Measurements from ENCODE around the gene MIPOL1. TPM values are rescaled to one million over a fixed set of nuclear protein-coding genes. Genes with fewer than 3 reads are reported as not detected.

The MIPOL1 gene
- total and polyA plus RNA-seq, 2 of the 13 experiments (the other 11 are each of a cell fraction or from before 2014, with no cell fraction given) = 8.6 to 34.2 TPM

DNA sequence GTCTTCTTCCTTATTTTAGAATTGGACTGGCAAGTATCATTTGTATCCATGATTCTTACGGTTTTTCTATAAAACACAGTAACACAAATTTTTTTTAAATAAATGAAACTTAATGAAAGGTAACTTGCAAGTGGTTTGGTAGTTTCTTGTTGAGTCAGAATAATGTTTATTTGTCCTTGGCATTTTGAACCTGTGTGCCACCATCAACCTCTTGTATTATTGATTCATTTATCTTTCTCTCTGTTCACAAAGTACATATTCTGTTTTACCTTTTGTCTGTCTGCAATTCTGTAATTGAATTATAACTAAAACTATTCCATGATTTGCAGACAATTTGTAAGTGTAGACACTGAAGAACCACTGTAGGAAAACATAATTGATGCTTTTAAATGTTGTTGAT is 54.7 kb downstream of the MIPOL1 start (continued):
- 0 out of 4 replicates have a peak, but pooled peaks of 1 of the 2 experiments have one; percentile 23 for TF ChIP-seq KLF16 (CRISPR knock-in tag; IDR thresholded peaks at IDR 0.05)

DNA sequence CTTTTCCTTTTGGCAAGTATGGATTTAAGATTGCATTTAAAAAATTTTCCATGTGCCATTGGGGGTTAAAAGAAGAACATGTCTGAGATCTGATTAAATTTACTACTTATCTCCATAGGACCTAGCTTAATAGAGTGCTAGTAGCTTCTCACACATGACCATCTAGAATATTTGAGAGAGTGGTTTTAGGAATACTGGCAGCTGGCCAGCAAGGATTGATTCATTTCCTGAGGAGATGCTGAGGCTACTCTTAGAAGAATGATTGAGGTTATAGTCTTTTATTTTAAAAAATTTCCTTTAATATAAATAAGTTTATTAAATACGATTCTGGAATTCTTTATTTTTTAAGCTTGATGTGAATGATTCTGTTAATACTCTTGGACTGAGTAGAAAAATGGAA is 56.2 kb downstream of the MIPOL1 start:
- H3K9me3 ChIP-seq (ENCODE audit: low read length) = no peaks in the 10 kb centered on the region
- no peak overlapping the region for H2AFZ ChIP-seq (ENCODE audit: low read length)
- ATAC-seq = no peak
- H4K20me1 ChIP-seq (ENCODE audit: insufficient read depth, low read length) = no peaks in the 10 kb centered on the region
- BruUV-seq (replicated peaks) = no TSS peak
- 94% methylated on average over 1 of the region's 1 CpG for WGBS (ENCODE audit: low lambda C conversion rate)
- H3K4me1 ChIP-seq (ENCODE audit: insufficient read depth, low read length) = peaks cover 29% of the 10 kb centered on the region
- no peaks in the 10 kb centered on the region for H3K36me3 ChIP-seq (replicated peaks in 1 of 2; ENCODE audit: control insufficient read depth in 1 of 2, insufficient read depth in 2 of 2, low read length in 2 of 2)
- in situ Hi-C loops (cut with HindIII; ENCODE audit: extremely low pct_ligation_motif_present, low pct_unique_long_range_greater_than_20kb) = loop anchor here (5.0 kb wide), 3 partner anchors 313 to 618 kb away; no protein-coding TSS in a partner anchor
- intact Hi-C loops (cut with micrococcal nuclease; ENCODE audit: unreplicated experiment) = loop anchor here (2.0 kb wide), 1 partner anchor 75 kb away; no protein-coding TSS in a partner anchor
- POLR2A ChIA-PET = interaction anchor here (1.3 to 2.7 kb wide), 2 partner anchors 339 to 342 kb away, joined by 3 to 19 read pairs; partner anchors contain the start of genes FOXA1 and TTC6
- H3K4me2 ChIP-seq (ENCODE audit: low read depth, low read length) = no peak overlapping the region
- H3K27ac ChIP-seq (ENCODE audit: extremely low read length, insufficient read depth, low read length) = no peak overlapping the region
- TF ChIP-seq DMAP1 (CRISPR knock-in tag; IDR thresholded peaks at IDR 0.05) (no peak), ZNF446 (CRISPR knock-in tag; IDR thresholded peaks at IDR 0.05) (no peak), ELF4 (CRISPR knock-in tag; IDR thresholded peaks at IDR 0.05; ENCODE audit: borderline replicate concordance) (no peak), POGZ (CRISPR knock-in tag; IDR thresholded peaks at IDR 0.05) (no peak), POLR2G (IDR thresholded peaks at IDR 0.05; ENCODE audit: low read depth, low read length) (no peak), CC2D1A (CRISPR knock-in tag; IDR thresholded peaks at IDR 0.05) (no peak), NFKB2 (CRISPR knock-in tag; IDR thresholded peaks at IDR 0.05; ENCODE audit: borderline replicate concordance) (no peak), TBL1XR1 (IDR thresholded peaks at IDR 0.05; ENCODE audit: borderline replicate concordance, low read length, partially characterized antibody) (no peak), GTF3A (CRISPR knock-in tag; conservative IDR thresholded peaks at IDR 0.05) (no peak), ZNF460 (CRISPR knock-in tag; IDR thresholded peaks at IDR 0.05; ENCODE audit: borderline replicate concordance) (no peak), ZNF10 (CRISPR knock-in tag; IDR thresholded peaks at IDR 0.05; ENCODE audit: borderline replicate concordance, low read depth) (no peak), ZNF225 (CRISPR knock-in tag; IDR thresholded peaks at IDR 0.05) (no peak), NFYB (CRISPR knock-in tag; IDR thresholded peaks at IDR 0.05) (no peak), CCDC6 (CRISPR knock-in tag; IDR thresholded peaks at IDR 0.05) (no peak)
- TF ChIP-seq, protein P1, sequence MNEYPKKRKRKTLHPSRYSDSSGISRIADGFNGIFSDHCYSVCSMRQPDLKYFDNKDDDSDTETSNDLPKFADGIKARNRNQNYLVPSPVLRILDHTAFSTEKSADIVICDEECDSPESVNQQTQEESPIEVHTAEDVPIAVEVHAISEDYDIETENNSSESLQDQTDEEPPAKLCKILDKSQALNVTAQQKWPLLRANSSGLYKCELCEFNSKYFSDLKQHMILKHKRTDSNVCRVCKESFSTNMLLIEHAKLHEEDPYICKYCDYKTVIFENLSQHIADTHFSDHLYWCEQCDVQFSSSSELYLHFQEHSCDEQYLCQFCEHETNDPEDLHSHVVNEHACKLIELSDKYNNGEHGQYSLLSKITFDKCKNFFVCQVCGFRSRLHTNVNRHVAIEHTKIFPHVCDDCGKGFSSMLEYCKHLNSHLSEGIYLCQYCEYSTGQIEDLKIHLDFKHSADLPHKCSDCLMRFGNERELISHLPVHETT (CRISPR knock-in tag; conservative IDR thresholded peaks at IDR 0.05) = no peak
- TF ChIP-seq, protein P2, sequence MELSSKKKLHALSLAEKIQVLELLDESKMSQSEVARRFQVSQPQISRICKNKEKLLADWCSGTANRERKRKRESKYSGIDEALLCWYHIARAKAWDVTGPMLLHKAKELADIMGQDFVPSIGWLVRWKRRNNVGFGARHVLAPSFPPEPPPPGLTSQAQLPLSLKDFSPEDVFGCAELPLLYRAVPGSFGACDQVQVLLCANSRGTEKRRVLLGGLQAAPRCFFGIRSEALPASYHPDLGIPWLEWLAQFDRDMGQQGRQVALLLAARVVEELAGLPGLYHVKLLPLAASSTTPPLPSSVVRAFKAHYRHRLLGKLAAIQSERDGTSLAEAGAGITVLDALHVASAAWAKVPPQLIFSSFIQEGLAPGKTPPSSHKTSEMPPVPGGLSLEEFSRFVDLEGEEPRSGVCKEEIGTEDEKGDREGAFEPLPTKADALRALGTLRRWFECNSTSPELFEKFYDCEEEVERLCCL (CRISPR knock-in tag; IDR thresholded peaks at IDR 0.05; ENCODE audit: borderline replicate concordance) = no peak
- TF ChIP-seq, protein P3, sequence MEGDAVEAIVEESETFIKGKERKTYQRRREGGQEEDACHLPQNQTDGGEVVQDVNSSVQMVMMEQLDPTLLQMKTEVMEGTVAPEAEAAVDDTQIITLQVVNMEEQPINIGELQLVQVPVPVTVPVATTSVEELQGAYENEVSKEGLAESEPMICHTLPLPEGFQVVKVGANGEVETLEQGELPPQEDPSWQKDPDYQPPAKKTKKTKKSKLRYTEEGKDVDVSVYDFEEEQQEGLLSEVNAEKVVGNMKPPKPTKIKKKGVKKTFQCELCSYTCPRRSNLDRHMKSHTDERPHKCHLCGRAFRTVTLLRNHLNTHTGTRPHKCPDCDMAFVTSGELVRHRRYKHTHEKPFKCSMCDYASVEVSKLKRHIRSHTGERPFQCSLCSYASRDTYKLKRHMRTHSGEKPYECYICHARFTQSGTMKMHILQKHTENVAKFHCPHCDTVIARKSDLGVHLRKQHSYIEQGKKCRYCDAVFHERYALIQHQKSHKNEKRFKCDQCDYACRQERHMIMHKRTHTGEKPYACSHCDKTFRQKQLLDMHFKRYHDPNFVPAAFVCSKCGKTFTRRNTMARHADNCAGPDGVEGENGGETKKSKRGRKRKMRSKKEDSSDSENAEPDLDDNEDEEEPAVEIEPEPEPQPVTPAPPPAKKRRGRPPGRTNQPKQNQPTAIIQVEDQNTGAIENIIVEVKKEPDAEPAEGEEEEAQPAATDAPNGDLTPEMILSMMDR (CRISPR knock-in tag; IDR thresholded peaks at IDR 0.05) = no peak
- no peak overlapping the region for H3K9ac ChIP-seq (ENCODE audit: insufficient read depth, low read depth, low read length)
- H3K4me3 ChIP-seq (replicated peaks in 1 of 3; ENCODE audit: insufficient read depth in 1 of 3, low read depth in 2 of 3, low read length in 3 of 3) = no peak overlapping the region
- CTCF ChIA-PET (ENCODE audit: low intra/inter-chr PET ratio, low total read pairs) = no interaction called here
- DNase-seq (ENCODE audit: low spot score) = no peak
- no peak for FAIRE-seq
- no peaks in the 10 kb centered on the region for H3K79me2 ChIP-seq (ENCODE audit: insufficient read depth, low read length)
- no peaks in the 10 kb centered on the region for H3K27me3 ChIP-seq (ENCODE audit: control insufficient read depth in 1 of 2, insufficient read depth in 2 of 2, low read length in 2 of 2)
